Testis (tissue), 3 donors: ENCODE data around the gene TMEM269. TPM values are rescaled to one million over a fixed set of nuclear protein-coding genes. Genes with fewer than 3 reads are reported as not detected.

Source experiments
- DNase-seq: peaks from one replicate; pipeline ENCODE4 v3.0.0-alpha.2; 2019
- H3K27ac ChIP-seq, 2 donors: fragments of 200-600 bp; sonication (generic); one replicate each; pipeline ENCODE4 v1.5.1; 2019
- H3K27me3 ChIP-seq: fragments of 200-600 bp; sonication (generic); one replicate; pipeline ENCODE4 v1.5.1; 2019
- H3K36me3 ChIP-seq: fragments of 200-600 bp; sonication (generic); one replicate; pipeline ENCODE4 v1.5.1; 2017; ENCODE audit warnings: low read depth; ENCODE audit errors: missing control alignments
- H3K4me1 ChIP-seq: fragments of 200-600 bp; sonication (generic); one replicate; pipeline ENCODE4 v1.5.1; 2019
- H3K4me3 ChIP-seq, 2 donors: fragments of 200-600 bp; sonication (generic); one replicate each; pipeline ENCODE4 v1.5.1; 2017 to 2019
- H3K9me3 ChIP-seq: fragments of 200-600 bp; sonication (generic); one replicate; pipeline ENCODE4 v1.5.1; 2017
- POLR2A ChIP-seq: fragments of 450-650 bp; IDR thresholded peaks from one replicate; pipeline ENCODE4 v1.6.1; 2017; ENCODE audit warnings: antibody characterized with exemption, mild to moderate bottlenecking, moderate library complexity
- WGBS, 2 donors: methylation state at CpG; one replicate each; pipeline ENCODE4 v1.1.5; 2018; 5-methylcytosine and 5-hydroxymethylcytosine counted together
- intact Hi-C: fragments of 100-400 bp; cut with DNase I; formaldehyde crosslinking; loops from one replicate; pipeline ENCODE4 v1.15.1; 2023; ENCODE audit warnings: low total_unique reads
- polyA plus RNA-seq: library from polyadenylated mRNA; stranded (reverse); fragments of 350-450 nt; fragmentation: Illumina TruSeq; extraction: RNeasy Lipid Tissue Mini Kit (QIAGEN cat#74804); gene quantifications from one replicate; pipeline ENCODE4 v1.2.3, GENCODE V29; 2014; ENCODE audit warnings: low read depth, low replicate concordance; ENCODE audit not compliant: insufficient read depth
- total RNA-seq, 2 donors: library from RNA; depleted of rRNA; stranded (reverse); fragments of >200 nt; gene quantifications; one replicate each; pipeline ENCODE4 v1.2.3, GENCODE V29; 2016
- TF ChIP-seq, protein P1 (sequence below), 3 experiments: fragments of 450-650 bp in 2 of 3; fragments of 200-600 bp in 1 of 3; sonication (generic) in 1 of 3; IDR thresholded peaks; one replicate each; pipeline ENCODE4 v1.5.1; 2016 to 2019; ENCODE audit warnings: antibody characterized with exemption in 3 of 3, mild to moderate bottlenecking in 2 of 3, moderate library complexity in 1 of 3

TMEM269 gene
- total and polyA plus RNA-seq, 3 donors from 2014 or later: 0.68 to 3.5 (median 1.6) TPM

DNA sequence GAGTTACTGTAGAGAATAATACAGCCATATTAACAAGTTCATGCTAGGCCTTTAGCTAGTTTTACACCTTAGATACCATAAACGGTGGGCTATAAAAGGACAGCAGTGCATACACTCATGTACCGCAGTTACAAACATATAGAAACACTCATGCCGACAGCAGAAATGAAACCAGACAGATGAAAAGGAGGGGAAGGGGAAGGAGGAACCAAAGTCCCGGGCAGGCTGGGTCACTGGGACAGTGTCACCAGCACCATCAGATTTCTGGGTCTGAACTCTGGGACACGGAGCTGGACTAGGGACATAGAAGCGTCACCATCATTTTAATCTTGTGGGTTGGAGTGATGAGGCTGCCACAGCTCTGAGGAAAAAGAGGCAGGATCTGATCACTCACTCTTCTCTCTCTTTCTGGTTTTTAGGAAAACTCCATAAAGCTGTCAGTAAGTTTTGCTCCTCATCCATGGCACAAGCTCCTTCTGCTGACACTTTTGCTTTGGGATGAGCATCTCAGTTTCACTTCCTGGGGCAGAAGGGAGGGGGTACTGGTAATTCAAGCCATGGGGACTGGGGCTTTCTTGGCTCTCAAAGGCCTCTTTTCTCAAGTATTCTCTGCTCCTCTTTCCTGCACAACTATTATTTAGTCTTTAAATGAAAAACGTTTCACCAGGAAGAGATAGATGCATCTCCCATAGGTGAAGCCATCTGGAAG lies 53.8 kb downstream of the TMEM269 start:
- intact Hi-C loops: no loop called here
- Histone ChIP-seq H3K36me3 (no peaks in the 10 kb centered on the region), H3K4me3 (no peak overlapping the region), H3K4me1 (no peaks in the 10 kb centered on the region), H3K9me3 (no peaks in the 10 kb centered on the region), H3K27me3 (no peaks in the 10 kb centered on the region), H3K27ac (no peak overlapping the region)
- TF ChIP-seq, protein P1, sequence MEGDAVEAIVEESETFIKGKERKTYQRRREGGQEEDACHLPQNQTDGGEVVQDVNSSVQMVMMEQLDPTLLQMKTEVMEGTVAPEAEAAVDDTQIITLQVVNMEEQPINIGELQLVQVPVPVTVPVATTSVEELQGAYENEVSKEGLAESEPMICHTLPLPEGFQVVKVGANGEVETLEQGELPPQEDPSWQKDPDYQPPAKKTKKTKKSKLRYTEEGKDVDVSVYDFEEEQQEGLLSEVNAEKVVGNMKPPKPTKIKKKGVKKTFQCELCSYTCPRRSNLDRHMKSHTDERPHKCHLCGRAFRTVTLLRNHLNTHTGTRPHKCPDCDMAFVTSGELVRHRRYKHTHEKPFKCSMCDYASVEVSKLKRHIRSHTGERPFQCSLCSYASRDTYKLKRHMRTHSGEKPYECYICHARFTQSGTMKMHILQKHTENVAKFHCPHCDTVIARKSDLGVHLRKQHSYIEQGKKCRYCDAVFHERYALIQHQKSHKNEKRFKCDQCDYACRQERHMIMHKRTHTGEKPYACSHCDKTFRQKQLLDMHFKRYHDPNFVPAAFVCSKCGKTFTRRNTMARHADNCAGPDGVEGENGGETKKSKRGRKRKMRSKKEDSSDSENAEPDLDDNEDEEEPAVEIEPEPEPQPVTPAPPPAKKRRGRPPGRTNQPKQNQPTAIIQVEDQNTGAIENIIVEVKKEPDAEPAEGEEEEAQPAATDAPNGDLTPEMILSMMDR (IDR thresholded peaks at IDR 0.05): no peak
- no peak for TF ChIP-seq POLR2A
- DNase-seq: no peak
- 80 to 87% methylated on average over 7 of the region's 7 CpGs for WGBS, 2 donors

DNA sequence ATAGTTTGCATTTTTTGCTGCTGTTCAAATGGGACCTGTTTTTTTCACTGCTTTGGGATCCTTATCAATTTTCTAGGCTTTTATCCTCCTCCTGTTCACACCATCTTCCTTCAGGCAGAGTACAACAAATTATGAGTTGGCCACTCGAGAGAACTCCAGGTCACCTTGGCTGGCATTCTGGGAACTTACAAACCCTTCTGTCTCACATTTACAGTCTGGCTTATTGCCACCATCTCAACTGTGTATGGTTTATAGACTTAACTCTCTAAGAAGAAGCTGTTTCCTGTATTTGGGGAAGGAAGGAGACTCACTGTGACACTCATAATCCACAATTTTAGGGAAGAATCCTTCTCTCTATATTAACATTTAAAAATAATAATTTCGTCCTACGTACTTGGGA lies 56.2 kb downstream of the TMEM269 start:
- no peaks in the 10 kb centered on the region for H3K36me3 ChIP-seq
- no peaks in the 10 kb centered on the region for H3K9me3 ChIP-seq
- no peaks in the 10 kb centered on the region for H3K27me3 ChIP-seq
- 77 to 88% methylated on average over 3 of the region's 3 CpGs for WGBS, 2 donors
- no peak overlapping the region for H3K4me3 ChIP-seq
- intact Hi-C loops: no loop called here
- H3K4me1 ChIP-seq: peaks cover 6% of the 10 kb centered on the region
- no peak for DNase-seq
- TF ChIP-seq POLR2A: no peak
- TF ChIP-seq, protein P1 (IDR thresholded peaks at IDR 0.05): no peak
- no peak overlapping the region for H3K27ac ChIP-seq

DNA sequence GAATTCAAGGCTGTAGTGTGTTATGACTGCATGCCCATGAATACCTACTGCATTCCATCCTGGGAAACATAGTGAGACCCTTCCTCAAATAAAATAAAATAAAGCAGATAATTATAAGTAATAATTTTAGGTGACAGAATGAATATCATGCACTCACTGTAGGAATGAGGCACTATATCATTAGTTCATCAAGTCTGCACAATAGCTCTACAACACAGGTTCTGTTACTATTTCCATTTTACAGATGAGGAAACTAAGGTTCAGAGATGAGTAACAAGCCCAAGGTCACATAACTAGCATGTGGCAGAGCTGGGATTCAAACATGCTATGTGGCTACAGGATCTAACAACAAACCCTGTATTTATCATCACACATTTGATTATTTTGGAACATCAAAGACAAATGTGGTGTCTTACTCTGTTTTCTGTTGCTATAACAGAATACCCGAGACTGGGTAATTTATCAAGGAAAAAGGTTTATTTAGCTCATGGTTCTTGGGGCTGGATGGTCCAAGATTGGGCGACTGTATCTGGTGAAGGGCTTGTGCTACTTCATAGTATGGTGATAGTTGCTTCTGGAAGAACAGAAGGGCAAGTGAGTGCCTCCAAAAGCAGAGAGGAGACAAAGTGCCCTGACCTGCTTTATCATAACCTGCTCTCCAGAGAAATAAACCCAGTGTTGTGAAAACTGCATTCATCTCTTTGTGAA lies 56.8 kb downstream of the TMEM269 start:
- no peak for DNase-seq
- peaks cover 6% of the 10 kb centered on the region for H3K4me1 ChIP-seq
- H3K27ac ChIP-seq: no peak overlapping the region
- WGBS, 2 donors: 91 to 94% methylated on average over 2 of the region's 2 CpGs
- H3K36me3 ChIP-seq: no peaks in the 10 kb centered on the region
- intact Hi-C loops: no loop called here
- no peaks in the 10 kb centered on the region for H3K27me3 ChIP-seq
- TF ChIP-seq, protein P1 (IDR thresholded peaks at IDR 0.05): no peak
- TF ChIP-seq POLR2A: no peak
- H3K9me3 ChIP-seq: no peaks in the 10 kb centered on the region
- H3K4me3 ChIP-seq: no peak overlapping the region

DNA sequence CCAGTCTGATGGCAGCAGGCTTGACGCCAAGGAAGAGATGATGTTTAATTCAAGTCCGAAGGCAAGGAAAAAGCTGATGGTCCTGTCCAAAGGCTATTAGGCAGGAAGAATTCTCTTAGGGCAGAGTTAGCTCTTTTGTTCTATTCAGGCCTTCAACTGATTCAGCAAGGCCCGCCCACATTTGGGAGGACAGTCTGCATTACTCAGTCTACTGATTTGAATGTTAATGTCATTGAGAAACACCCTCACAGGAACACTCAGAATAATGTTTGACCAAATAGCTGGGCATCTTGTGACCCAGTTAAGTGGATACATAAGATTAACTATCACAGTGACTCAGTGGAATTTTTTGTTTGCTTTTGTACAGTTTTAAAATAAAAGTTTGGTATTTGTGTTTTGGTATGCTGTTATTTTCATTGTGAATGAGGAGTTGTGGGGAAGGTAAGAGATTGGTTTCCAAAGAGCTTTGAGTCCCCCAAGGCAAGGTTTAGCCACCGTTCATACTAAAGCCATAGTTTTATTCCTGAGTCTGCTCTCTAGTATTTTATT lies 59.9 kb downstream of the TMEM269 start:
- Histone ChIP-seq H3K4me1 (peaks cover 9% of the 10 kb centered on the region), H3K4me3 (no peak overlapping the region), H3K36me3 (no peaks in the 10 kb centered on the region), H3K9me3 (no peaks in the 10 kb centered on the region), H3K27ac (no peak overlapping the region), H3K27me3 (no peaks in the 10 kb centered on the region)
- WGBS, 2 donors: 91 to 95% methylated on average over 4 of the region's 4 CpGs
- TF ChIP-seq, protein P1 (IDR thresholded peaks at IDR 0.05): no peak
- TF ChIP-seq POLR2A: no peak
- no peak for DNase-seq
- intact Hi-C loops: no loop called here
